Omental fat pad (tissue), 4 donors: ENCODE data around the gene JUN. TPM values are rescaled to one million over a fixed set of nuclear protein-coding genes. Genes with fewer than 3 reads are reported as not detected.
A peak's percentile ranks its signal among the peaks of the same experiment; 100 is the strongest.

ENCODE experiments used
- ATAC-seq: fragments of 150-250 bp; one replicate; pipeline ENCODE4 v1.9.1; 2016; ENCODE audit warnings: mild to moderate bottlenecking, moderate library complexity; ENCODE audit not compliant: low FRiP score
- DNase-seq: peaks from one replicate; pipeline ENCODE4 v3.0.0-alpha.2; 2019; ENCODE audit warnings: low spot score
- total RNA-seq, 4 donors: library from RNA; depleted of rRNA; stranded (reverse); fragments of >200 nt; gene quantifications; one replicate each; pipeline ENCODE4 v1.1.0, GENCODE V29; 2016
- TF ChIP-seq, protein P1 (sequence below), 3 donors: fragments of 450-650 bp; IDR thresholded peaks; one replicate each; pipeline ENCODE4 v1.5.1; 2016 to 2017; ENCODE audit warnings: antibody characterized with exemption in 3 of 3, mild to moderate bottlenecking in 3 of 3, moderate library complexity in 2 of 3

JUN gene
- total RNA-seq, 4 donors from 2014 or later, result 367 to 477 (median 404) TPM

DNA sequence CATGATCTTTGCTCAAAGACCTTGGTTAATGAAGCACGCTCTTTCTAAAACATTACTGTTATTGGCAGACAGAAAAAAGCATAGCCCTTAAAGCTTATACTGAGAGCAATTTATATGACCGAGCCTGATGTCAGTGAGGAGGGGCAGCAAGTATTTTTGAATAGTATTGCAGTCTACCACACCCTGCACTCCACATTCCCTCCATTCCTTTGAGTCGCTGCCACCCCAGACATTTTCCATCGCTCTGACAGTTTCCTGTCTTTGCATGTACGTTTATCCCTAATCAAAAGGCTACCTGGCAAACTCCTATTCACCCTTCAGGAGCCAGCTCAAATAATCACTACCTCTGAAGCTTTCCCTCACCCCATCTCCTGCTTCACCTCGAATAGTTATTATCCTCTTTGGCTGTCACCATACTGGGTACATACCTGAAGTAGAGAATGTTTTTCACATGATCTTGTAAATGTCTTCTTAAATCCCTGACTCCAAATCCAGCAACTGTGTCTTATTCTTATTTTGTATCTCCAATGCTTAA, 5.5 kb upstream of the JUN start:
- ATAC-seq (no peak), DNase-seq (no peak)
- TF ChIP-seq, protein P1, sequence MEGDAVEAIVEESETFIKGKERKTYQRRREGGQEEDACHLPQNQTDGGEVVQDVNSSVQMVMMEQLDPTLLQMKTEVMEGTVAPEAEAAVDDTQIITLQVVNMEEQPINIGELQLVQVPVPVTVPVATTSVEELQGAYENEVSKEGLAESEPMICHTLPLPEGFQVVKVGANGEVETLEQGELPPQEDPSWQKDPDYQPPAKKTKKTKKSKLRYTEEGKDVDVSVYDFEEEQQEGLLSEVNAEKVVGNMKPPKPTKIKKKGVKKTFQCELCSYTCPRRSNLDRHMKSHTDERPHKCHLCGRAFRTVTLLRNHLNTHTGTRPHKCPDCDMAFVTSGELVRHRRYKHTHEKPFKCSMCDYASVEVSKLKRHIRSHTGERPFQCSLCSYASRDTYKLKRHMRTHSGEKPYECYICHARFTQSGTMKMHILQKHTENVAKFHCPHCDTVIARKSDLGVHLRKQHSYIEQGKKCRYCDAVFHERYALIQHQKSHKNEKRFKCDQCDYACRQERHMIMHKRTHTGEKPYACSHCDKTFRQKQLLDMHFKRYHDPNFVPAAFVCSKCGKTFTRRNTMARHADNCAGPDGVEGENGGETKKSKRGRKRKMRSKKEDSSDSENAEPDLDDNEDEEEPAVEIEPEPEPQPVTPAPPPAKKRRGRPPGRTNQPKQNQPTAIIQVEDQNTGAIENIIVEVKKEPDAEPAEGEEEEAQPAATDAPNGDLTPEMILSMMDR (IDR thresholded peaks at IDR 0.05), result no peak

DNA sequence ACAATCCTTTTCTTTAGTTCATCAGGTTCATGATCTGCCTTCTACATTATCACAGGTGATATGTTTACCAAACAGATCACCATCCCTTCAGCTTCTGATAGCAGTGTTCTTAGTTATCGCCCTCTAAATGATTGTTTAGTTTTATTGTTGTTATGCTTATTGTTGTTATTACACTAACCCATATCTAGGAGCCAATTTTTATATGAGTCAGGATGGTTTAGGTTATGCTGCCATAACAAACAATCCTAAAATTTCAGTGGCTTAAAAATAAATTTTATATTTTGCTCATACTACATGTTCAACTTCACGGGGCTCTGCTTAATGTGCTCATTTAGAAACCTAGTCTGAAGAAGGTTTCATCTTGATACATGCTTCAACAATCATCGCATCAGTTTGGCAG, 4.4 kb upstream of the JUN start:
- no peak for DNase-seq
- TF ChIP-seq, protein P1 (IDR thresholded peaks at IDR 0.05), result no peak
- ATAC-seq, result no peak

DNA sequence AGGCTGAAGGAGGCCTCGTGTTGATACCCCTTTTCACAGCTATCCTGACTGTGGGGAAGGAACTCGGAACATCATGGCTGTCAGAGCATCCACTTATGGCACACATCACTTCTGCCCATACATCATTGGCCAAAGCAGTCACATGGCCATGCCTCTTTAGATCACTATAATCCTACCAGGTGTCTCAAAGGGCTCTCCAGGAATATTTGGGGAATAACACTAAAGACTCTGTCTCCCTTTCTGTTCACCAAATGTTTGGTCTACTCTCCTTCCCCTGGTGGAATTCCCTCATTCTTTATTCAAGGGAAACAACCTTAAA, 3.0 kb upstream of the JUN start:
- ATAC-seq (no peak), DNase-seq (no peak)
- TF ChIP-seq, protein P1 (IDR thresholded peaks at IDR 0.05), result no peak

DNA sequence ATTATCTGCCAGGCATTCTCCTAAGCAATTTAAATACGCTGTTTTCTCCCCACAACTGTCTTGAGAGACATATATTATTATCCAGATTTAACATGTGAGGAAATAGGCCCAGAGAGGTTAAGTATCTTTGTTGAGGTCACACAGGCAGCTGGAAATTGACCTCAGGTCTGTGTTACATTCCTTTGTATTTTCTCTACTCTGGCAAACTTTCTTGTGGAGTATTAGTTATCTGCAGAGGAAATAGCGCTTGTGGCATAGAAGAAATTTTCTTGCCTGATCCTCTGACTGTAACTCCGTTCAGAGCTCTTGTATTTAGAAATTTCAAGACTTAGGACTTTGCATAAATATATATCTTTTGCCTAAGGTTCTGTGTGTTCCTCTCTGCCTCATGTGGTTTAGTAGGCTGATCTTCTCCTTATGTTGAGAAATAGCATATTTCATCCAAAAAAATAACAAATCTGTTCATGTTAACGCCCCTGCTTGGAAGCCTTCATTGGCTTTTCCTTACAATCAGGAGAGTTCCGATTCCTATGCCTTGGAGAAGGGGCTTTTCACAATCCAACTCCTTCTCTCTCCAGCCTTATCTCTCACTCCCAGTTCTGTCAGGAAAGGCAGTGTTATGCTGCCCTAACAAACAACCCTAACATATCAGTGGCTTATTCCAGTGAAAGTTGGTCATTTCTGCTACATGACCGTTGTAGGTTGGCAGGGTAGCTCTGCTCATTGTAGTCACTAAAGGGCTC, 2.5 kb upstream of the JUN start:
- no peak for DNase-seq
- no peak for ATAC-seq
- TF ChIP-seq, protein P1 (IDR thresholded peaks at IDR 0.05), result no peak

DNA sequence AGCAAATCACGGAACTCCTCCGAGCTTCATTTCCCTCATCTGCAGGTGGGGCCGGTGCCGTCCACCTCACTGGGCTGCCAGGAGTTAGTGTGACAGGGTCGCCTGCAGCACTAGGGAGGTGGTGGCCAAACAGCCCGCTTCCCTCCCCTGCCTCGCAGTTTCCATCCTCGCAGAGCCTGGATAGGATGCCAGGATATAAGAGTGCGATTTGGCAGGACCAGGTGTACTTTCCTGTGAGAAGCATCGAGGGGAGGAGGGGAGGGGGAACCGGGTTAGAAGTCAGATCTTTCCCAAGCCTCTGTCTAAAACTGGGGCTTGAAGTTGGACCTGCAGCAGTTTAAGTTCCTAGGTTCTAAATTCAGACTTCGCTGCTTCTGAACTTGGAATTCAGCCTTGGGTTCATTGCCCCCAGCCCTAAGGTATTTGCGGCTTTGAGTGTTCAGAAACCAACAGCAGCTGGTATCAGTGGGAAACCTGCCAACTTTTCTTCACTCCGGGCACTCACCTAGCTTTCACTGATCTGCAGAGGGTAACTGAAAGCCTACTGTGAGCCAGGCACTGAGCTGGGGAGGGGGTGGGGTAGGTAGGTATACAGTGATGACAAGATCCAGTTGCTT, 1.7 kb upstream of the JUN start:
- TF ChIP-seq, protein P1 (IDR thresholded peaks at IDR 0.05), result no peak
- ATAC-seq (peak; percentile 0), DNase-seq (peak; percentile 31)

DNA sequence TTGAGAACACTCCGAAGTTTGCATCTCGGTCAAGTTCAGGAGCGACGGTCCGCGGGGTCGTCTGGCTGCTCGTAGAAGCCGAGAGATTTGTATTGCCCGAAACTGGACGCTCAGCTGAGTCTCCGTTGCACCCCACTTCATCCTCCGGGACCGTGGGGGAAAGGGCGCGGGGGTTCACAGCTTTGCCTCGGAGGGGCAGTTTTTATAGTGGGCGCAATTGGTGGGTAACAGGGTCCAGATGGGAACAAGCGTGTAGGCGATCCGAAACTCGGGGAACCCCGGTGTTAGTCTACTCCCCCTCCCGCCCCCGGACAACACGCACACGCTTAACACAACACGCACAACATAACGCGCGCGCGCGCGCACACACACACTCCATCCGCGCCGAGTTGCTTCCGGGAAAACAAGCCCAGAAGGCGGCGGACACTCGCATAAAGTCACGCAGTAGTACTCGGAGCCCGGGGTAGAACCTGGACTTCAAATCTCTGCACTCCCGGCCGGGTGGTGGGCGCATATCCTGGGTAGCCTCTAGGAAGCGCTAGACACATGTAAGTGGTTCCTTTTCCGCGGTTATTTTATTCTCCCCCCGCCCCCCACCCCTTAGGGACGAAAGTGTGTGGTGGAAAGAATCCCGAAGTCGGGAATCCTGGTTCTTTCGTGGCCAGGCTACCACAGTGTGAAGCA, 1.1 kb upstream of the JUN start:
- TF ChIP-seq, protein P1 (IDR thresholded peaks at IDR 0.05), result no peak
- ATAC-seq (peak; percentile 22), DNase-seq (peak; percentile 78)
